HCT116 (cell line): ENCODE data around the gene SLC22A4.

Experiments
- EZH2 ChIP-seq: fragments of 200-600 bp; sonication (generic); IDR thresholded peaks from 2 replicates; pipeline ENCODE4 v1.6.1; 2017; ENCODE audit warnings: antibody characterized with exemption, mixed run types
- TF ChIP-seq, protein P1 (sequence below), 3 experiments: fragments of 200-600 bp in 1 of 3; sonication (generic) in 1 of 3; IDR thresholded peaks in 2 of 3; conservative IDR thresholded peaks in 1 of 3; 2 replicates each; pipeline ENCODE4 v1.5.1; 2012 to 2017; ENCODE audit warnings: low read depth in 2 of 3, low read length in 2 of 3, antibody characterized with exemption in 1 of 3, borderline replicate concordance in 1 of 3, control low read depth in 1 of 3, mild to moderate bottlenecking in 1 of 3, mixed read lengths in 1 of 3, mixed run types in 1 of 3, moderate library complexity in 1 of 3; ENCODE audit not compliant: insufficient read depth in 1 of 3
- TF ChIP-seq, protein P2 (sequence below): IDR thresholded peaks from 2 replicates; pipeline ENCODE4 v1.6.1; 2012

DNA sequence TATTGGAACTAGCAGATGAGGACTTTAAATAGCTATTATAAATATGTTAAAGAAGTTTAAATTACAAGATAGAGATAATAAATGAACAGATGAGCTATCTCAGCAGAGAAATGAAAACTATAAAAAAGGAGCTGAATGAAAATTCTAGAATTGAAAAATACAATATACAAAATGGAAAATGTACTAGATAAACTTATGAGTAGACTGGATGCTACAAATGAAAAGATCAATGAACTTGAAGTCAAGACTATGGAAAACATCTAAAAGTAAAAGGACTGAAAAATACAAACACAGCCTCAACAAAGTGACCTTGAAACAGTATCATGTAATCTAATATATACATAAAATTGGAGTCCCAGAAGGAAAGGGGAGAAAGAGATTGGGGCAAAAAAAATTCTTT lies 47.4 kb upstream of the SLC22A4 start:
- TF ChIP-seq, protein P1, sequence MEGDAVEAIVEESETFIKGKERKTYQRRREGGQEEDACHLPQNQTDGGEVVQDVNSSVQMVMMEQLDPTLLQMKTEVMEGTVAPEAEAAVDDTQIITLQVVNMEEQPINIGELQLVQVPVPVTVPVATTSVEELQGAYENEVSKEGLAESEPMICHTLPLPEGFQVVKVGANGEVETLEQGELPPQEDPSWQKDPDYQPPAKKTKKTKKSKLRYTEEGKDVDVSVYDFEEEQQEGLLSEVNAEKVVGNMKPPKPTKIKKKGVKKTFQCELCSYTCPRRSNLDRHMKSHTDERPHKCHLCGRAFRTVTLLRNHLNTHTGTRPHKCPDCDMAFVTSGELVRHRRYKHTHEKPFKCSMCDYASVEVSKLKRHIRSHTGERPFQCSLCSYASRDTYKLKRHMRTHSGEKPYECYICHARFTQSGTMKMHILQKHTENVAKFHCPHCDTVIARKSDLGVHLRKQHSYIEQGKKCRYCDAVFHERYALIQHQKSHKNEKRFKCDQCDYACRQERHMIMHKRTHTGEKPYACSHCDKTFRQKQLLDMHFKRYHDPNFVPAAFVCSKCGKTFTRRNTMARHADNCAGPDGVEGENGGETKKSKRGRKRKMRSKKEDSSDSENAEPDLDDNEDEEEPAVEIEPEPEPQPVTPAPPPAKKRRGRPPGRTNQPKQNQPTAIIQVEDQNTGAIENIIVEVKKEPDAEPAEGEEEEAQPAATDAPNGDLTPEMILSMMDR (IDR thresholded peaks at IDR 0.05 in 2 of 3, conservative IDR thresholded peaks at IDR 0.05 in 1 of 3; ENCODE audit: borderline replicate concordance in 1 of 3, insufficient read depth in 1 of 3, low read depth in 2 of 3, low read length in 2 of 3): no peak
- no peak for TF ChIP-seq EZH2
- TF ChIP-seq, protein P2, sequence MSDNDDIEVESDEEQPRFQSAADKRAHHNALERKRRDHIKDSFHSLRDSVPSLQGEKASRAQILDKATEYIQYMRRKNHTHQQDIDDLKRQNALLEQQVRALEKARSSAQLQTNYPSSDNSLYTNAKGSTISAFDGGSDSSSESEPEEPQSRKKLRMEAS: no peak
